ENCODE data around the gene HSPA5.
"Not testable (repeated sequence)": the region's sequence is repeated elsewhere in the genome, so short reads cannot be mapped to it uniquely, and the experiment has no call there.

DNA sequence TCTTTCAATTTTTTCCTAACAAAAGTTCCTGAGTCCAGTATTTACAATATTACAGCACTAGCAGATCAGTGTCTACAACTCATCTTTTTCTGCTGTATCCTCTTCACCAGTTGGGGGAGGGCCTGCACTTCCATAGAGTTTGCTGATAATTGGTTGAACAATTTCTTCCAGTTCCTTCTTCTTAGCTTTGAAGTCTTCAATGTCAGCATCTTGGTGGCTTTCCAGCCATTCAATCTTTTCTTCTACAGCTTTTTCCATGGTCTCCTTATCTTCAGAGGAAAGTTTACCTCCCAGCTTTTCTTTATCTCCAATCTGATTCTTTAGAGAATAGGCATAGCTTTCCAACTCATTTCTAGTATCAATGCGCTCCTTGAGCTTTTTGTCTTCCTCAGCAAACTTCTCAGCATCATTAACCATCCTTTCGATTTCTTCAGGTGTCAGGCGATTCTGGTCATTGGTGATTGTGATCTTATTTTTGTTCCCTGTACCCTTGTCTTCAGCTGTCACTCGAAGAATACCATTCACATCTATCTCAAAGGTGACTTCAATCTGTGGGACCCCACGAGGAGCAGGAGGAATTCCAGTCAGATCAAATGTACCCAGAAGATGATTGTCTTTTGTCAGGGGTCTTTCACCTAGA is 4.5 kb downstream of the HSPA5 start:
- TF ChIP-seq CTCF (conservative IDR thresholded peaks at IDR 0.05; ENCODE audit: low read depth in 2 of 2); REST (IDR thresholded peaks at IDR 0.05; ENCODE audit: unreplicated experiment); ETS1 (IDR thresholded peaks at IDR 0.05); JUNB (IDR thresholded peaks at IDR 0.05; ENCODE audit: unreplicated experiment); STAT1 (IDR thresholded peaks at IDR 0.05; ENCODE audit: unreplicated experiment); POLR2AphosphoS5 (IDR thresholded peaks at IDR 0.05; ENCODE audit: low read depth); NANOG (IDR thresholded peaks at IDR 0.05; ENCODE audit: borderline replicate concordance); ZNF331 (CRISPR knock-in tag; IDR thresholded peaks at IDR 0.05; ENCODE audit: low read depth); EZH2phosphoT487 (IDR thresholded peaks at IDR 0.05; ENCODE audit: unreplicated experiment); EZH2 (IDR thresholded peaks at IDR 0.05; ENCODE audit: low read depth, unreplicated experiment): not testable (repeated sequence)

Data from GM23338 (cell line).